Measurements from ENCODE around the gene ADCK1. TPM values are rescaled to one million over a fixed set of nuclear protein-coding genes. Genes with fewer than 3 reads are reported as not detected.

ADCK1 gene
- total RNA-seq, 1 donor from 2014 or later, result 5.2 TPM

DNA sequence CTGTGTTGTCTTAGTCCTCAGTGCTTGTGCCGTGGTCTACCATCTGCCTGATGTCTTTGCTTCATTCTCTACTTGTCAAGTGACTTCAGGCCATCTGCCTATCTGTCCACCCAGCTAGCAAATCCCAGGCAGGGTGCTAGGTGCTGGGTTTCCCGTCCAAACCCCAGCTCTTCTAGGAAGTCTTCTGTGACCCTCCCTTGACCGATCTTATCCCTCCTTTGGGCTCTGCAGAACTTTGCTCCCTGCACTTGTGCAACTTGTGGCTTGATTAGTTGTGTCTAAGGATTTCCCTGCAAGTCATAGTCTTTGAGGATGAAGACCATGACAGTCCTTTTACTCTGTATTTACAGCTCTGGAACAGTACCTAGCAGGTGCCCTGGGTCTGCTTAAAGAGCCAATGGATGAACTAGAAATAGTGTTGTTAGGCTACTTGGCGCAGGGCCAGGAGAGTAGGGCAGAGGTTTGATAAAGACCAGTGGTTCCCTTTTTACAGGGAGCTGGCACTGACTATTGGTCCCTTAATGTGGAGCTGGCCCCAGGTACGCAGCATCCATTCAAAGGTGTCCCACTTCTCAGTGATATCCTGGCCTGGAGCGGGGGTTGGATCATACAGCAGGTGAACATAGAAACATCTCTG lies 60.1 kb downstream of the ADCK1 start:
- Histone ChIP-seq H3K27ac (ENCODE audit: low read depth, low read length) (no peak overlapping the region), H3K36me3 (ENCODE audit: control insufficient read depth in 3 of 3, insufficient read depth in 3 of 3, low read length in 3 of 3) (peaks cover 0 to 4% (median 4%) of the 10 kb centered on the region in 3 donors), H3K9ac (ENCODE audit: low read depth in 1 of 3, low read length in 3 of 3) (no peak overlapping the region)

DNA sequence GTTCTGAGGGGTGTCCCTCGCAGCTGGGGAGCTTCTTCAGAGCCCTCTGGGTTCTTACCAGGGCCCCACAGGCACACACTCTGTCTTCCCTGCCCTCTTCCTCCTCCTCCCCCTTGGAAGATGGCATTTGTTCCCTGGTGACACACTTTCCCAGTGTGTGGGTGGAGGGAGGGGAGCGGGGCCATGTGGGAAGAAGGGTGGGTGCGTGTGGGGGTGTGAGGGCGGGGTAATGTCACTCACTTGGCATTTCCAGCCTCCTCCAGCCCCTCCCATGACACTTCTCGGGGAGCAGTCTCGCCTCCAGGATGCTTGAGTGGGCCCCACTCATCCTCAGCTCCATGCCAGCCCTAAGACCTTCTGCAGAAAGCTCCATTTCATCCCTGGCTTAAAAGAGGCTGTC lies 61.3 kb downstream of the ADCK1 start:
- Histone ChIP-seq H3K36me3 (ENCODE audit: control insufficient read depth in 3 of 3, insufficient read depth in 3 of 3, low read length in 3 of 3) (peaks cover 0 to 4% (median 4%) of the 10 kb centered on the region in 3 donors), H3K4me3 (ENCODE audit: low read length in 3 of 3) (no peak overlapping the region), H3K9ac (ENCODE audit: low read depth in 1 of 3, low read length in 3 of 3) (no peak overlapping the region), H3K4me1 (ENCODE audit: control insufficient read depth in 3 of 3, insufficient read depth in 3 of 3, low read length in 3 of 3) (peaks cover 0 to 2% (median 0%) of the 10 kb centered on the region in 3 donors), H3K9me3 (ENCODE audit: control insufficient read depth in 3 of 3, low read length in 3 of 3) (no peaks in the 10 kb centered on the region), H3K27ac (ENCODE audit: low read depth, low read length) (no peak overlapping the region), H3K27me3 (ENCODE audit: control insufficient read depth in 3 of 3, insufficient read depth in 3 of 3, low read length in 3 of 3) (no peaks in the 10 kb centered on the region)

More for the DNA sequence above, 60.1 kb downstream of the ADCK1 start:
- Histone ChIP-seq H3K9me3 (ENCODE audit: control insufficient read depth in 3 of 3, low read length in 3 of 3) (no peaks in the 10 kb centered on the region), H3K27me3 (ENCODE audit: control insufficient read depth in 3 of 3, insufficient read depth in 3 of 3, low read length in 3 of 3) (no peaks in the 10 kb centered on the region), H3K4me1 (ENCODE audit: control insufficient read depth in 3 of 3, insufficient read depth in 3 of 3, low read length in 3 of 3) (peaks cover 0 to 4% (median 4%) of the 10 kb centered on the region in 3 donors), H3K4me3 (ENCODE audit: low read length in 3 of 3) (no peak overlapping the region)

DNA sequence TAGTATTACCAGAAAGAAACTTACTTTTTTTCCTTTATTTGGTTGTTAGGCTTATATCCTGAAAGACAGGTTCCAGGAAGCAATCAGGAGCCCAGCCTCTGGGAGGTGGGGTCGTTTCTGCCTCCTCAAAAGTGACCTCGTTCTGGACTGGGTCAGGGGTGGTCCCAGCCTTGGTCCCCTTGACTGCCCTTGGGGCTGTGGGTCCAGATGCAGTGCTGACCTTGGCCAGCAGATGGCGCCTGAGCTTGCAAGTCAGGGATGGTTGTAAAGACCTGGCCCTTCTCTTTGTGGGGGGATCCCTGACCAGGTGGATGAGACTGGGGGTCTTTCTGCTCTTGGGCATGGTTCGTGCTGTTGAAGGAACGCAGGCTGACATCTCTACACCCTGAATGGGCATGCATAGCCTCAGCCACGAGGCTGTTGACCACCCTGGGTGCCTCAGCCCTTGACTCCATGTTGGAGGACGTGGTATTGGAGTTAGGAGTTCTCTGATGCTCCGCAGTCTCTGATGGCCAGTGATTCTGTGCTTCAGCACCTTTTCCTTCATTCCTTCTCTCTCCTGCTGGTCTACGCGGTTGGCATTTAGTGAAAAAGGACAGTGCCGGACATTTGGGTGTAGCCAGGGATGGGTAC lies 62.4 kb downstream of the ADCK1 start:
- Histone ChIP-seq H3K4me3 (ENCODE audit: low read length in 3 of 3) (no peak overlapping the region), H3K9me3 (ENCODE audit: control insufficient read depth in 3 of 3, low read length in 3 of 3) (no peaks in the 10 kb centered on the region), H3K27ac (ENCODE audit: low read depth, low read length) (no peak overlapping the region), H3K9ac (ENCODE audit: low read depth in 1 of 3, low read length in 3 of 3) (no peak overlapping the region), H3K4me1 (ENCODE audit: control insufficient read depth in 3 of 3, insufficient read depth in 3 of 3, low read length in 3 of 3) (no peaks in the 10 kb centered on the region), H3K36me3 (ENCODE audit: control insufficient read depth in 3 of 3, insufficient read depth in 3 of 3, low read length in 3 of 3) (peaks cover 0 to 4% (median 4%) of the 10 kb centered on the region in 3 donors), H3K27me3 (ENCODE audit: control insufficient read depth in 3 of 3, insufficient read depth in 3 of 3, low read length in 3 of 3) (no peaks in the 10 kb centered on the region)

DNA sequence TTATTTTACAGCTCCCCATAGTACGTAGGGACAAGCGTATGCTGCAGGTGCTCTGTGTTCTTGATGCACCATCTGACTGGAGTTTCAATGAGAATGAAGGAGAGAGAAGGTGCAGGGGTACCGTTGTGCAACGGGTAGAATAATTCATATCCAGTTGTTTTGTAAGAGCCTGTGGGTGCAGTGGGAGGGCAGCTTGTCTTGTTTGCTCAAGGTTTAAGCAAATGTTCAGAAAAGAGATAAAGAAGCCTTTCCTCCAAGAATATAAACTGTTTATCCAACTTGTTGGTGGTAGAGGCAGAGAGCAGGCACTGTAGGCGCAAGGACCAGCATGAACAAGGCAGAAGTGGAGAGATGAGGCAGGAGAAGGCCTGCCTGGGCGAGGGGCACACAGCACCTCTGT lies 64.2 kb downstream of the ADCK1 start:
- no peaks in the 10 kb centered on the region for H3K27me3 ChIP-seq (ENCODE audit: control insufficient read depth in 3 of 3, insufficient read depth in 3 of 3, low read length in 3 of 3)
- no peak overlapping the region for H3K4me3 ChIP-seq (ENCODE audit: low read length in 3 of 3)
- no peaks in the 10 kb centered on the region for H3K9me3 ChIP-seq (ENCODE audit: control insufficient read depth in 3 of 3, low read length in 3 of 3)
- H3K4me1 ChIP-seq (ENCODE audit: control insufficient read depth in 3 of 3, insufficient read depth in 3 of 3, low read length in 3 of 3), result no peaks in the 10 kb centered on the region
- no peak overlapping the region for H3K9ac ChIP-seq (ENCODE audit: low read depth in 1 of 3, low read length in 3 of 3)
- no peak overlapping the region for H3K27ac ChIP-seq (ENCODE audit: low read depth, low read length)
- H3K36me3 ChIP-seq (ENCODE audit: control insufficient read depth in 3 of 3, insufficient read depth in 3 of 3, low read length in 3 of 3), result peaks cover 0 to 4% (median 4%) of the 10 kb centered on the region in 3 donors

DNA sequence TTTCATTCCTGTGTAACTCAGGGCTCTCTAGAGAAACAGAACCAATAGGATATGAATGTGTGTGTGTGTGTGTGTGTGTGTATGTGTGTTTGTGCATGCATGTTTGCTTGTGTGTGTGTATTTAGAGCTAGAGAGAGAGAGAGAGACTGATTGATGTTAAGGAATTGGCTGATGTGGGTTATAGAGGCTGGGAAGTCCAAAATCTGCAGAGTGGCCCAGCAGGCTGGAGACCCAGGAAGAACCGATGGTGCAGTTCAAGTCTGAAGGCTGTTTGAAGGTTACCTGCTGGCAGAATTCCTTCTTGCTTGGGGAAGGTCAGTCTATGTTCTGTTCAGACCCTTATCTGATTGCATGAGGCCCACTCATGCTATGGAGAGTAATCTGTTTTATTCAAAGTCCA lies 64.7 kb downstream of the ADCK1 start:
- H3K27ac ChIP-seq (ENCODE audit: low read depth, low read length), result no peak overlapping the region
- no peaks in the 10 kb centered on the region for H3K4me1 ChIP-seq (ENCODE audit: control insufficient read depth in 3 of 3, insufficient read depth in 3 of 3, low read length in 3 of 3)
- H3K9ac ChIP-seq (ENCODE audit: low read depth in 1 of 3, low read length in 3 of 3), result no peak overlapping the region
- peaks cover 0 to 2% (median 0%) of the 10 kb centered on the region in 3 donors for H3K36me3 ChIP-seq (ENCODE audit: control insufficient read depth in 3 of 3, insufficient read depth in 3 of 3, low read length in 3 of 3)
- no peaks in the 10 kb centered on the region for H3K27me3 ChIP-seq (ENCODE audit: control insufficient read depth in 3 of 3, insufficient read depth in 3 of 3, low read length in 3 of 3)
- no peak overlapping the region for H3K4me3 ChIP-seq (ENCODE audit: low read length in 3 of 3)
- H3K9me3 ChIP-seq (ENCODE audit: control insufficient read depth in 3 of 3, low read length in 3 of 3), result no peaks in the 10 kb centered on the region

DNA sequence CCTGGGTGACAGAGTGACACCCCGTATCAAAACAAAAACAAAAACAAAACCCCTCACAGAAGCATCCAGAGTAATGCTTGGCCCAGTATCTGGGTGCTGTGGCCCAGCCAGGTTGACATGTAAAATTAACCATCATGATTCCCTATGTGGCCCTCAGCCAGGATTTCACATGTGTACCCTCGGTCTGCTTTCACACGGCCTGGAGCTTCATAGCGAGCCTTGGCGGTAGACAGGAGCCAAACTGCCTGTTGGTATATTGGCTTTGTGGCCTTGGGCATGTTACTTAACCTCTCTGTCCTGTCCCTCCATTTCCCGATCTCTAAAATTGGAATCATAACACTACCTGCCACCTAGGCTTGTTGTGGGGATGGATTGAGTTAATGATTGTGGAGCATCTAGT lies 65.5 kb downstream of the ADCK1 start:
- Histone ChIP-seq H3K27ac (ENCODE audit: low read depth, low read length) (no peak overlapping the region), H3K27me3 (ENCODE audit: control insufficient read depth in 3 of 3, insufficient read depth in 3 of 3, low read length in 3 of 3) (no peaks in the 10 kb centered on the region), H3K4me1 (ENCODE audit: control insufficient read depth in 3 of 3, insufficient read depth in 3 of 3, low read length in 3 of 3) (no peaks in the 10 kb centered on the region), H3K4me3 (ENCODE audit: low read length in 3 of 3) (no peak overlapping the region), H3K36me3 (ENCODE audit: control insufficient read depth in 3 of 3, insufficient read depth in 3 of 3, low read length in 3 of 3) (no peaks in the 10 kb centered on the region), H3K9ac (ENCODE audit: low read depth in 1 of 3, low read length in 3 of 3) (no peak overlapping the region), H3K9me3 (ENCODE audit: control insufficient read depth in 3 of 3, low read length in 3 of 3) (no peaks in the 10 kb centered on the region)

DNA sequence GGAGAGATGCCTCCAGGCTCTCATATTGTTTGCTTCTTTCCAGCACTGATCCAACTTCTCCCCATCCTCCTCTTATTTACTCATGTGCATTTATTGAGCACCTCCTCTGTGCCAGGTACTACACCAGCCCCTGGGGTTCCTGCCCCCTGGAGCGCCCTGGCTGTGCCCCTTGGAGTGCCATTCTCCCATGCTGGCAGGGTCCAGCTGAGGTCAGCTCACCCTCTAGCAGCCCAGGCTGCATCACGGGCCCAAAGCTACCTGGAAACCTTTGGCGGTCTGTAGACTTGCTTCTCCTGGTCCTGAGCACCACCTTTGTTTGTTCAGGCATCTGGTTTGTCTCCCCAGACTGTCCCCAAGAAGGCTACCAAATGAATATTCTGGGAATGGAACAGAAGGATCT lies 67.0 kb downstream of the ADCK1 start:
- Histone ChIP-seq H3K36me3 (ENCODE audit: control insufficient read depth in 3 of 3, insufficient read depth in 3 of 3, low read length in 3 of 3) (no peaks in the 10 kb centered on the region), H3K9ac (ENCODE audit: low read depth in 1 of 3, low read length in 3 of 3) (no peak overlapping the region), H3K9me3 (ENCODE audit: control insufficient read depth in 3 of 3, low read length in 3 of 3) (no peaks in the 10 kb centered on the region), H3K4me3 (ENCODE audit: low read length in 3 of 3) (no peak overlapping the region), H3K27ac (ENCODE audit: low read depth, low read length) (no peak overlapping the region), H3K27me3 (ENCODE audit: control insufficient read depth in 3 of 3, insufficient read depth in 3 of 3, low read length in 3 of 3) (no peaks in the 10 kb centered on the region), H3K4me1 (ENCODE audit: control insufficient read depth in 3 of 3, insufficient read depth in 3 of 3, low read length in 3 of 3) (no peaks in the 10 kb centered on the region)

DNA sequence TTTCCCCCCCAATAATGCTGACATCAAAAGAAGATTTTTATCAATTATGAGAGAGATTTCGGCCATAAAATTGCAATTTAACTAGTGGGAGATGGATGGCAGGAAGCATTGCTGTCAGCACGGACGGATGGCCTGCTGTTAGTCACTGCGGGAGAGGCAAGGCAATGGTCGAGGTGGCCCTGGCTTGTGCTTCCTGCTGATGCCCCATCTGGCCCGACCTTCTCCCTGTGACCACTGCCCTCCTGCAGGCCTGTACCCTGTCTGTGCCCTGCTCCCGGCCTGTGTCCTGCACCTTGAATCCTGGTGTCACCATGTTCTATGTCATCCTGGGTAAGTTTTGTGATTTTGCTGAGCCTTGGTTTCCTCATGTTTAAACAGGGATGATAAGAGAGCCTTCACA lies 67.6 kb downstream of the ADCK1 start:
- Histone ChIP-seq H3K9me3 (ENCODE audit: control insufficient read depth in 3 of 3, low read length in 3 of 3) (no peaks in the 10 kb centered on the region), H3K27me3 (ENCODE audit: control insufficient read depth in 3 of 3, insufficient read depth in 3 of 3, low read length in 3 of 3) (no peaks in the 10 kb centered on the region), H3K4me3 (ENCODE audit: low read length in 3 of 3) (no peak overlapping the region), H3K9ac (ENCODE audit: low read depth in 1 of 3, low read length in 3 of 3) (no peak overlapping the region), H3K4me1 (ENCODE audit: control insufficient read depth in 3 of 3, insufficient read depth in 3 of 3, low read length in 3 of 3) (no peaks in the 10 kb centered on the region), H3K27ac (ENCODE audit: low read depth, low read length) (no peak overlapping the region), H3K36me3 (ENCODE audit: control insufficient read depth in 3 of 3, insufficient read depth in 3 of 3, low read length in 3 of 3) (no peaks in the 10 kb centered on the region)

DNA sequence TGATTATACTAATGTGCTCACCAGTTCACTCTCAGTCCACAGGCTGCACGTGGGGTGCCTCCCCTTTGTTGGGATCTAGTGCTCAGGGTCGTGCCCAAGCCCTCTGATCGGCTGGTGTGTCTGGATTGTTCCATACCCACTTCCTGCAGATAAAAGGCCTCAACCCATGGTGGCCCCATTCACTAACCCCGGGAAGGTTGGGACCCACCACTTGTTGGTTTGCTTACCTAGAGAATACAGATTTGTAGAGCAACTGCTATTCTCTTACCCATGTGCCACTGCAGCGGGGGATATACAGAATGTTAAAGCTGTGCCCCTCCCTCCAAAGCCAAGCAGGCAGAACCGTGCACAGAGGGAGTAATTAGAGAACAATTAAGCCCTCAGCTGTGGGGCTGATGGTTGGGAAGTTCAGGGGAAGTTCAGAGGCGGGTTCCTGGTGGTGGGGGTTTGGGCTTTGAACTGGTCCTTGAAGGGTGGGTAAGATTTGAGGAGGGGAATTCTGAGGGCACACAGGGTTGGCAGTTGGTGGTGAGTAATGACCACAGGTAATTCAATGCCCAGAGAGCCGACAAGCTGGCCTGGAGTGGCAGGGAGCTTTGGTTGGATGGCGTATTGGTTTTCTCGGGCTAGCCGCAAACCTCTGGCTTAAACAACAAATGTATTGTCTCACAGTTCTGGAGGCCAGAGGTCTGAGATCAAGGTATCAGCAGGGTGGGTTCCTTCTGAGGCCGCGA lies 68.8 kb downstream of the ADCK1 start:
- no peak overlapping the region for H3K9ac ChIP-seq (ENCODE audit: low read depth in 1 of 3, low read length in 3 of 3)
- no peaks in the 10 kb centered on the region for H3K36me3 ChIP-seq (ENCODE audit: control insufficient read depth in 3 of 3, insufficient read depth in 3 of 3, low read length in 3 of 3)
- H3K27ac ChIP-seq (ENCODE audit: low read depth, low read length), result no peak overlapping the region
- no peaks in the 10 kb centered on the region for H3K9me3 ChIP-seq (ENCODE audit: control insufficient read depth in 3 of 3, low read length in 3 of 3)
- H3K4me3 ChIP-seq (ENCODE audit: low read length in 3 of 3), result no peak overlapping the region
- H3K27me3 ChIP-seq (ENCODE audit: control insufficient read depth in 3 of 3, insufficient read depth in 3 of 3, low read length in 3 of 3), result no peaks in the 10 kb centered on the region
- no peaks in the 10 kb centered on the region for H3K4me1 ChIP-seq (ENCODE audit: control insufficient read depth in 3 of 3, insufficient read depth in 3 of 3, low read length in 3 of 3)

DNA sequence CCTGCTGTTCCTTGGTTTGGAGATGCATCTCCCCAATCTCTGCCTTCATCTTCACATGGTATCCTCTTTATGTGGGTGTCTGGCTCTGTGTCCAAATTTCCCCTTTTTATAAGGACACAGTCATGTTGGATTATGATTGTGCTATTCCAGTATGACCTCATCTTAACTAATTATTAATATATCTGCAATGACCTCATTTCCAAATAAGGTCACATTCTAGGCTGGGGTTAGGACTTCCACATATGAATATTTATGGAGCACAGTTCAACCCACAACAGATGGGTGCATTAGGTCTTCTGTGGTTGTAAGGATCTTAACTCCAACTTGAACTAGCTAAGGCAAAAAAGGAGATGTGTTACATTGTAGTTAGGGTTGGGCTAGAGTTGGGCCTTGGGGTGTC lies 69.4 kb downstream of the ADCK1 start:
- Histone ChIP-seq H3K27me3 (ENCODE audit: control insufficient read depth in 3 of 3, insufficient read depth in 3 of 3, low read length in 3 of 3) (no peaks in the 10 kb centered on the region), H3K4me3 (ENCODE audit: low read length in 3 of 3) (no peak overlapping the region), H3K9me3 (ENCODE audit: control insufficient read depth in 3 of 3, low read length in 3 of 3) (no peaks in the 10 kb centered on the region), H3K4me1 (ENCODE audit: control insufficient read depth in 3 of 3, insufficient read depth in 3 of 3, low read length in 3 of 3) (no peaks in the 10 kb centered on the region), H3K36me3 (ENCODE audit: control insufficient read depth in 3 of 3, insufficient read depth in 3 of 3, low read length in 3 of 3) (no peaks in the 10 kb centered on the region), H3K27ac (ENCODE audit: low read depth, low read length) (no peak overlapping the region), H3K9ac (ENCODE audit: low read depth in 1 of 3, low read length in 3 of 3) (no peak overlapping the region)

Data from skeletal muscle tissue (tissue), 4 donors.